Endothelial cell of umbilical vein (primary cell): ENCODE data around the gene TTC3.

Source experiments
- EZH2 ChIP-seq: IDR thresholded peaks from 2 replicates; pipeline ENCODE4 v1.6.1; 2012; ENCODE audit warnings: borderline replicate concordance, low read depth, mild to moderate bottlenecking, moderate library complexity, low read length, inconsistent platforms; ENCODE audit not compliant: severe bottlenecking
- FOS ChIP-seq: IDR thresholded peaks from 2 replicates; pipeline ENCODE4 v1.6.1; 2011; ENCODE audit warnings: mild to moderate bottlenecking, low read length, moderate library complexity, borderline replicate concordance; ENCODE audit not compliant: insufficient read depth
- GATA2 ChIP-seq: IDR thresholded peaks from 2 replicates; pipeline ENCODE4 v1.7.0; 2011; ENCODE audit warnings: low read depth, mild to moderate bottlenecking, moderate library complexity, mixed read lengths, low read length; ENCODE audit not compliant: insufficient read length, insufficient read depth
- JUN ChIP-seq: IDR thresholded peaks from 2 replicates; pipeline ENCODE4 v1.6.1; 2011; ENCODE audit warnings: borderline replicate concordance, low read depth; ENCODE audit not compliant: insufficient read length, insufficient read depth
- MYC ChIP-seq: IDR thresholded peaks from one replicate; pipeline ENCODE4 v1.6.1; 2011; ENCODE audit warnings: mild to moderate bottlenecking, low read depth, low read length
- POLR2A ChIP-seq: IDR thresholded peaks from 2 replicates; pipeline ENCODE4 v1.6.1; 2012; ENCODE audit warnings: low read depth, mild to moderate bottlenecking, control low read depth, low read length
- POLR2AphosphoS5 ChIP-seq: IDR thresholded peaks from 2 replicates; pipeline ENCODE4 v1.6.1; 2012; ENCODE audit warnings: low read depth, mild to moderate bottlenecking, control low read depth, low read length, moderate library complexity; ENCODE audit not compliant: insufficient read depth
- TF ChIP-seq, protein P1 (sequence below), 2 donors: IDR thresholded peaks; 1 replicate in 1 of 2; 2 replicates in 1 of 2; pipeline ENCODE4 v1.5.1; 2011; ENCODE audit warnings: low read length in 2 of 2, mild to moderate bottlenecking in 2 of 2, moderate library complexity in 2 of 2, control low read depth in 1 of 2, inconsistent platforms in 1 of 2, low read depth in 1 of 2; ENCODE audit not compliant: insufficient read depth in 1 of 2; ENCODE audit errors: extremely low read depth in 1 of 2
- TF ChIP-seq, protein P2 (sequence below): IDR thresholded peaks from 2 replicates; pipeline ENCODE4 v1.6.1; 2011; ENCODE audit not compliant: insufficient read depth, insufficient read length

DNA sequence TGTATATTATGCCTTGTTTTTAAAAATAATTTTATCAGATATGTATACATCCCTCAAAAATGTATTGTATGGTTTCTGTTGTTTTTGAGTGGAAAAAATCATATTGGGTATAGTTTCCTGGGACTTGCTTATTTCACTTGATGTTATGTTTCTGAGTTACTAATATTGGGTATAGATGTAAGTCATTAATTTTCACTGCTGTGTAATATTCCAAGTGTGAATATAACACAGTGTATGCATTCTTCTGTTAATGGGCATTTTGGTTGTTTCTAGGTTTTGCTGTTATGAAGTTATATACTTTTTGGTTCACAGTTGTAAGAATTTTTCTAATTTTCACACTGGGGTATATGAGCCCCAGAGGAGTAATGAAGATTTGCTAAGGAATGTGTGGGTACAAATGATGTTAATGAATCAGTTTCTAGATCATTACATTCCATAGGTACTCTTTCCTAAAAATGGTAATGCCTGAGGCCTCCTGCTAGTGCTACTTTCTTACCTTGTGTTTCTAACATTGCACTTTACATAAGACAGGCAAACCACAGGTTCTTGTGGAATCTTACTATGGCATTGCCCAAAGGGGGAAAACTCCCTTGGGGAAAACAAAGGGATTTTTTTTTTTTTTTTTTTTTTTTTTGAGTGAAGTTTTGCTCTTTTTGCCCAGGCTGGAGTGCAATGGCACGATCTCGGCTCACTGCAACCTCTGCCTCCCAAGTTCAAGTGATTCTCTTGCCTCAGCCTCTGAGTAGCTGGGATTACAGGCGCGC lies 3.2 kb downstream of the TTC3 start:
- TF ChIP-seq FOS (no peak), EZH2 (no peak), POLR2A (no peak), POLR2AphosphoS5 (no peak), JUN (no peak), GATA2 (no peak), MYC (no peak)
- TF ChIP-seq, protein P1, sequence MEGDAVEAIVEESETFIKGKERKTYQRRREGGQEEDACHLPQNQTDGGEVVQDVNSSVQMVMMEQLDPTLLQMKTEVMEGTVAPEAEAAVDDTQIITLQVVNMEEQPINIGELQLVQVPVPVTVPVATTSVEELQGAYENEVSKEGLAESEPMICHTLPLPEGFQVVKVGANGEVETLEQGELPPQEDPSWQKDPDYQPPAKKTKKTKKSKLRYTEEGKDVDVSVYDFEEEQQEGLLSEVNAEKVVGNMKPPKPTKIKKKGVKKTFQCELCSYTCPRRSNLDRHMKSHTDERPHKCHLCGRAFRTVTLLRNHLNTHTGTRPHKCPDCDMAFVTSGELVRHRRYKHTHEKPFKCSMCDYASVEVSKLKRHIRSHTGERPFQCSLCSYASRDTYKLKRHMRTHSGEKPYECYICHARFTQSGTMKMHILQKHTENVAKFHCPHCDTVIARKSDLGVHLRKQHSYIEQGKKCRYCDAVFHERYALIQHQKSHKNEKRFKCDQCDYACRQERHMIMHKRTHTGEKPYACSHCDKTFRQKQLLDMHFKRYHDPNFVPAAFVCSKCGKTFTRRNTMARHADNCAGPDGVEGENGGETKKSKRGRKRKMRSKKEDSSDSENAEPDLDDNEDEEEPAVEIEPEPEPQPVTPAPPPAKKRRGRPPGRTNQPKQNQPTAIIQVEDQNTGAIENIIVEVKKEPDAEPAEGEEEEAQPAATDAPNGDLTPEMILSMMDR (IDR thresholded peaks at IDR 0.05; ENCODE audit: extremely low read depth in 1 of 2, insufficient read depth in 1 of 2, low read depth in 1 of 2, low read length in 2 of 2), result no peak
- TF ChIP-seq, protein P2, sequence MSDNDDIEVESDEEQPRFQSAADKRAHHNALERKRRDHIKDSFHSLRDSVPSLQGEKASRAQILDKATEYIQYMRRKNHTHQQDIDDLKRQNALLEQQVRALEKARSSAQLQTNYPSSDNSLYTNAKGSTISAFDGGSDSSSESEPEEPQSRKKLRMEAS, result no peak
